Smooth muscle cell (in vitro differentiated cells): Measurements from ENCODE around the gene RTL10. TPM values are rescaled to one million over a fixed set of nuclear protein-coding genes. Genes with fewer than 3 reads are reported as not detected.

ENCODE experiments used
- DNase-seq: peaks from one replicate; lab custom pipeline; 2025; ENCODE audit not compliant: unreplicated experiment; lab: John Stamatoyannopoulos, UW
- H2AFZ ChIP-seq: fragments of 200-600 bp; sonication (generic); 2 replicates; pipeline ENCODE4 v1.6.0; 2016; ENCODE audit warnings: antibody characterized with exemption, low read depth, mild to moderate bottlenecking
- H3F3A ChIP-seq: fragments of 200-600 bp; sonication (generic); 2 replicates; pipeline ENCODE4 v1.6.0; 2017; ENCODE audit warnings: antibody characterized with exemption, low read depth
- H3K27ac ChIP-seq: fragments of 200-600 bp; sonication (generic); 2 replicates; pipeline ENCODE4 v1.5.1; 2016; ENCODE audit warnings: low read depth, mild to moderate bottlenecking
- H3K27me3 ChIP-seq: fragments of 200-600 bp; sonication (generic); 2 replicates; pipeline ENCODE4 v1.6.1; 2016; ENCODE audit warnings: low read depth, mild to moderate bottlenecking
- H3K36me3 ChIP-seq: fragments of 200-600 bp; sonication (generic); 2 replicates; pipeline ENCODE4 v1.5.1; 2016; ENCODE audit warnings: low read depth
- H3K4me1 ChIP-seq: fragments of 200-600 bp; sonication (generic); 2 replicates; pipeline ENCODE4 v1.5.1; 2016; ENCODE audit warnings: low read depth
- H3K4me2 ChIP-seq: fragments of 200-600 bp; sonication (generic); 2 replicates; pipeline ENCODE4 v1.6.0; 2016; ENCODE audit warnings: mild to moderate bottlenecking
- H3K4me3 ChIP-seq: fragments of 200-600 bp; sonication (generic); 2 replicates; pipeline ENCODE4 v1.5.1; 2016; ENCODE audit warnings: mild to moderate bottlenecking
- H3K79me2 ChIP-seq: fragments of 200-600 bp; sonication (generic); 2 replicates; pipeline ENCODE4 v1.6.0; 2016; ENCODE audit warnings: low read depth, mild to moderate bottlenecking
- H3K9ac ChIP-seq: fragments of 200-600 bp; sonication (generic); 2 replicates; pipeline ENCODE4 v1.6.0; 2016; ENCODE audit warnings: low read depth
- H3K9me3 ChIP-seq: fragments of 200-600 bp; sonication (generic); replicated peaks from 2 replicates; pipeline ENCODE4 v1.5.1; 2016; ENCODE audit warnings: low read depth
- H4K20me1 ChIP-seq: fragments of 200-600 bp; sonication (generic); 2 replicates; pipeline ENCODE4 v1.6.0; 2016; ENCODE audit warnings: low read depth
- CTCF ChIP-seq: fragments of 200-600 bp; sonication (generic); IDR thresholded peaks from 2 replicates; pipeline ENCODE4 v1.5.1; 2017; ENCODE audit warnings: borderline replicate concordance, mild to moderate bottlenecking, antibody characterized with exemption; ENCODE audit not compliant: insufficient read depth, poor library complexity, severe bottlenecking
- WGBS: methylation state at CpG from one replicate; pipeline ENCODE4 v1.1.7; 2016; ENCODE audit warnings: low lambda C conversion rate; 5-methylcytosine and 5-hydroxymethylcytosine counted together
- polyA plus RNA-seq: library from polyadenylated mRNA; unstranded; fragments of >200 nt; fragmentation: Nextera tagmentation; extraction: Ambion mirVana; gene quantifications from 2 replicates; pipeline ENCODE4 v1.2.1, GENCODE V29; 2016
- total RNA-seq: library from RNA; depleted of rRNA; stranded (reverse); fragments of >200 nt; gene quantifications from 2 replicates; pipeline ENCODE4 v1.2.3, GENCODE V29; 2014

RTL10 gene
- total and polyA plus RNA-seq, 2 experiments from 2014 or later: 3.8 to 7.5 TPM

- no peak for TF ChIP-seq CTCF
- Histone ChIP-seq H3K9me3 (no peaks in the 10 kb centered on the region), H3F3A (peaks cover 7% of the 10 kb centered on the region), H2AFZ (no peak overlapping the region), H3K9ac (no peak overlapping the region), H3K4me1 (peaks cover 17% of the 10 kb centered on the region), H3K27ac (no peak overlapping the region), H3K27me3 (no peaks in the 10 kb centered on the region), H3K36me3 (no peaks in the 10 kb centered on the region), H4K20me1 (no peaks in the 10 kb centered on the region), H3K79me2 (no peaks in the 10 kb centered on the region), H3K4me3 (no peak overlapping the region), H3K4me2 (no peak overlapping the region)
- 50% methylated on average over 20 of the region's 20 CpGs for WGBS
- no peak for DNase-seq
Measured at GRCh38 chr22:19877626-19878339, 23.1 kb upstream of the RTL10 start.

- no peaks in the 10 kb centered on the region for H3K27me3 ChIP-seq
- no peak overlapping the region for H3K4me2 ChIP-seq
- H3K36me3 ChIP-seq: no peaks in the 10 kb centered on the region
- DNase-seq: no peak
- 96% methylated on average over 12 of the region's 18 CpGs for WGBS
- no peaks in the 10 kb centered on the region for H3K79me2 ChIP-seq
- H3K27ac ChIP-seq: no peak overlapping the region
- no peaks in the 10 kb centered on the region for H4K20me1 ChIP-seq
- H3K4me3 ChIP-seq: no peak overlapping the region
- TF ChIP-seq CTCF: no peak
- H2AFZ ChIP-seq: no peak overlapping the region
- H3K9me3 ChIP-seq: no peaks in the 10 kb centered on the region
- H3K9ac ChIP-seq: no peak overlapping the region
- peaks cover 4% of the 10 kb centered on the region for H3F3A ChIP-seq
- H3K4me1 ChIP-seq: peaks cover 17% of the 10 kb centered on the region
Measured at GRCh38 chr22:19876941-19877625, 22.4 kb upstream of the RTL10 start.

GRCh38 chr22:19876314-19876940 is 21.8 kb upstream of the RTL10 start:
- Histone ChIP-seq H3K4me2 (no peak overlapping the region), H3K27me3 (no peaks in the 10 kb centered on the region), H3K4me1 (peaks cover 10% of the 10 kb centered on the region), H3K27ac (no peak overlapping the region), H3K4me3 (no peak overlapping the region), H4K20me1 (no peaks in the 10 kb centered on the region), H2AFZ (no peak overlapping the region), H3K36me3 (no peaks in the 10 kb centered on the region), H3K9ac (no peak overlapping the region), H3K79me2 (no peaks in the 10 kb centered on the region), H3K9me3 (no peaks in the 10 kb centered on the region), H3F3A (no peaks in the 10 kb centered on the region)
- no peak for DNase-seq
- 97% methylated on average over 21 of the region's 21 CpGs for WGBS
- no peak for TF ChIP-seq CTCF
